Fibroblast of lung (primary cell): ENCODE results near the gene CLEC12A. TPM values are rescaled to one million over a fixed set of nuclear protein-coding genes. Genes with fewer than 3 reads are reported as not detected.
"Not testable (repeated sequence)": the region's sequence is repeated elsewhere in the genome, so short reads cannot be mapped to it uniquely, and the experiment has no call there.

ENCODE experiments used
- DNase-seq, 2 donors: peaks; one replicate each; pipeline versions ENCODE4 v3.0.0 to v3.0.0-alpha.2; 2010; ENCODE audit warnings: low read depth in 2 of 2
- H2AFZ ChIP-seq: 2 replicates; pipeline ENCODE4 v1.5.1; 2012; ENCODE audit warnings: low read length, control low read depth, inconsistent platforms
- H3K27ac ChIP-seq: 2 replicates; pipeline ENCODE4 v1.5.1; 2011; ENCODE audit warnings: low read length, control low read depth; ENCODE audit not compliant: insufficient read depth
- H3K27me3 ChIP-seq: 2 replicates; pipeline ENCODE4 v1.5.1; 2011; ENCODE audit warnings: mild to moderate bottlenecking, low read length; ENCODE audit not compliant: control insufficient read depth, insufficient read depth
- H3K36me3 ChIP-seq: 2 replicates; pipeline ENCODE4 v1.5.1; 2011; ENCODE audit warnings: low read length; ENCODE audit not compliant: control insufficient read depth, insufficient read depth
- H3K4me1 ChIP-seq: 2 replicates; pipeline ENCODE4 v1.5.1; 2011; ENCODE audit warnings: low read length; ENCODE audit not compliant: control insufficient read depth, insufficient read depth; ENCODE audit errors: extremely low read depth
- H3K4me2 ChIP-seq: 2 replicates; pipeline ENCODE4 v1.5.1; 2011; ENCODE audit warnings: low read length, control low read depth; ENCODE audit not compliant: insufficient read depth; ENCODE audit errors: extremely low read depth
- H3K4me3 ChIP-seq, 4 experiments: fragments of 200-600 bp in 1 of 4; sonication (generic) in 1 of 4; replicated peaks in 1 of 4; 2 replicates each; pipeline ENCODE4 v1.5.1; 2011 to 2016; ENCODE audit warnings: low read length in 4 of 4, low read depth in 3 of 4, mild to moderate bottlenecking in 3 of 4, control low read depth in 2 of 4, inconsistent platforms in 1 of 4, mixed read lengths in 1 of 4; ENCODE audit not compliant: insufficient read depth in 1 of 4; ENCODE audit errors: control extremely low read depth in 1 of 4
- H3K79me2 ChIP-seq: 2 replicates; pipeline ENCODE4 v1.5.1; 2012; ENCODE audit warnings: mild to moderate bottlenecking, low read length, inconsistent platforms; ENCODE audit not compliant: control insufficient read depth, insufficient read depth
- H3K9ac ChIP-seq: 2 replicates; pipeline ENCODE4 v1.5.1; 2011; ENCODE audit warnings: mild to moderate bottlenecking, low read length, control low read depth; ENCODE audit not compliant: insufficient read depth
- H3K9me3 ChIP-seq: 2 replicates; pipeline ENCODE4 v1.5.1; 2012; ENCODE audit warnings: low read depth, low read length; ENCODE audit not compliant: control insufficient read depth, insufficient read depth
- H4K20me1 ChIP-seq: 2 replicates; pipeline ENCODE4 v1.5.1; 2011; ENCODE audit warnings: low read length; ENCODE audit not compliant: control insufficient read depth, insufficient read depth; ENCODE audit errors: extremely low read depth
- CTCF ChIP-seq, 2 donors: IDR thresholded peaks in 1 of 2; conservative IDR thresholded peaks in 1 of 2; 1 replicate in 1 of 2; 2 replicates in 1 of 2; pipeline ENCODE4 v1.5.1; 2011 to 2012; ENCODE audit warnings: low read length in 2 of 2, control low read depth in 1 of 2, inconsistent platforms in 1 of 2, low read depth in 1 of 2, mild to moderate bottlenecking in 1 of 2
- EZH2 ChIP-seq: IDR thresholded peaks from 2 replicates; pipeline ENCODE4 v1.5.1; 2012; ENCODE audit warnings: low read length, control low read depth, mild to moderate bottlenecking; ENCODE audit errors: missing control alignments
- polyA plus RNA-seq, 2 donors: library from polyadenylated mRNA; depleted of rRNA in 1 of 2; stranded (reverse) in 1 of 2; unstranded in 1 of 2; fragments of >200 nt; gene quantifications; 2 replicates each; pipeline ENCODE4 v1.2.1, GENCODE V29; 2011 to 2012; ENCODE audit warnings: missing spikeins in 1 of 2
- total RNA-seq: library from RNA; depleted of rRNA; stranded (reverse); fragments of >200 nt; gene quantifications from 2 replicates; pipeline ENCODE4 v1.2.1, GENCODE V29; 2014

CLEC12A gene
- total and polyA plus RNA-seq, 2 donors (not counting 1 experiment from before 2014, with no cell fraction given) = not detected

- Histone ChIP-seq H2AFZ (no peak overlapping the region), H3K9ac (no peak overlapping the region), H4K20me1 (no peaks in the 10 kb centered on the region), H3K4me3 (no peak overlapping the region), H3K27me3 (no peaks in the 10 kb centered on the region), H3K36me3 (no peaks in the 10 kb centered on the region), H3K4me1 (no peaks in the 10 kb centered on the region), H3K27ac (no peak overlapping the region), H3K79me2 (no peaks in the 10 kb centered on the region), H3K9me3 (no peaks in the 10 kb centered on the region), H3K4me2 (no peak overlapping the region)
- DNase-seq = no peak
- TF ChIP-seq CTCF (conservative IDR thresholded peaks at IDR 0.05 in 1 of 2, IDR thresholded peaks at IDR 0.05 in 1 of 2; ENCODE audit: low read depth in 1 of 2, low read length in 2 of 2) = no peak
- no peak for TF ChIP-seq EZH2
Observed at GRCh38 chr12:9975614-9976013, 4.4 kb downstream of the CLEC12A start.

GRCh38 chr12:9976626-9977025, 5.4 kb downstream of the CLEC12A start:
- not testable (repeated sequence) for H2AFZ ChIP-seq, H4K20me1 ChIP-seq, H3K79me2 ChIP-seq, H3K9ac ChIP-seq, H3K4me1 ChIP-seq, H3K9me3 ChIP-seq, H3K27me3 ChIP-seq, H3K4me3 ChIP-seq, H3K4me2 ChIP-seq, H3K27ac ChIP-seq, H3K36me3 ChIP-seq, DNase-seq

- Histone ChIP-seq H3K4me2 (no peak overlapping the region), H3K79me2 (no peaks in the 10 kb centered on the region), H3K9ac (no peak overlapping the region), H3K9me3 (no peaks in the 10 kb centered on the region), H3K4me1 (no peaks in the 10 kb centered on the region), H3K27me3 (no peaks in the 10 kb centered on the region), H2AFZ (no peak overlapping the region), H3K27ac (no peak overlapping the region), H4K20me1 (no peaks in the 10 kb centered on the region), H3K36me3 (no peaks in the 10 kb centered on the region), H3K4me3 (no peak overlapping the region)
- DNase-seq = peak in 1 of 2 donors; percentile 2
- no peak for TF ChIP-seq CTCF (conservative IDR thresholded peaks at IDR 0.05 in 1 of 2, IDR thresholded peaks at IDR 0.05 in 1 of 2; ENCODE audit: low read depth in 1 of 2, low read length in 2 of 2)
- no peak for TF ChIP-seq EZH2
Observed at GRCh38 chr12:9977916-9978315, 6.7 kb downstream of the CLEC12A start.
